HG03103 (cell line): ENCODE data around the gene SLC22A7.
A peak's percentile ranks its signal among the peaks of the same experiment; 100 is the strongest.
"Not testable (repeated sequence)": the region's sequence is repeated elsewhere in the genome, so short reads cannot be mapped to it uniquely, and the experiment has no call there.

Experiments
- ATAC-seq: cut with Tn5 transposase; IDR thresholded peaks from one replicate; pipeline ENCODE4 v1.9.1; 2021; ENCODE audit warnings: low read depth; ENCODE audit not compliant: unreplicated experiment

The SLC22A7 gene

GRCh38 chr6:43334466-43335095 is 36.5 kb downstream of the SLC22A7 start:
- ATAC-seq, result no peak

- no peak for ATAC-seq
These were observed 37.4 kb downstream of the SLC22A7 start for GRCh38 chr6:43335469-43335868.

DNA sequence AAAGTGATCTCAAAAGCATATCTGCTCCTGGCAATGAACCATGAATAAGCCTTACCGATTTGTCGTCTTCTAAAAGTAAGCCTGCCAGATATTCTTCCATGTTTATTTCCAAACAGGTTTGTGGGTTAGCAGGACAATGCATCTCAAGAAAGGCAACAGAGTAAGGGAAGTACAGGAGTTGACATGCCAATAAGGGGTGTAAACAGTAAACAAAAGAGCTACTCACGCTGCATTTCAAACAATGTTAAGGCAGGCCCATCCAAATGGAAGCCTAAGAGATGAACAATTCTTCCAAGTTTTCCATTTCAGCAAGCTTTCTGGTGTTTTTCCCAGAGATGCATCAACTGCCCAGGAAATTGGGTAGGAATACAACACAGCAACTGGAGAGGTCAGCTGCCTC is 38.3 kb downstream of the SLC22A7 start:
- ATAC-seq, result no peak

GRCh38 chr6:43338243-43338642 is 40.2 kb downstream of the SLC22A7 start:
- ATAC-seq, result no peak

DNA sequence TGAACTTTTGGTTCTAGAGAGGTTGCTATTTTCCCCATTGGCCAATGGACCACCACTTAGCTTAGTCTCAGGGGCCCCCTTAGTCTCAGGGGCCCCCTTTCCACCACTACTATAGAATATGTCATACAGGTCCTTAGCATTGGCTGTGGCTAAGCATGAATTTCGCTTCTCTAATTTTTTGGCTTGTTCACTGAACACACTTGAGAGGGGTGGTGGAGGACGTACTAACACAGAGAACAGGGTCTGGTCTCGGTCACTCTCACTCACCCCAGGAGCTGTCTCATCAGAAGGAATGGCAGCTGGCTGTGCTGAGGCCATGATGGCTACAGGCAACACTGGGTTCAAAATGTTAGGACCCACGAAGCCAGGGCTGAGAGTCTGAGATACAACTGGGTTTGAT is 41.1 kb downstream of the SLC22A7 start:
- ATAC-seq, result peak; percentile 57

DNA sequence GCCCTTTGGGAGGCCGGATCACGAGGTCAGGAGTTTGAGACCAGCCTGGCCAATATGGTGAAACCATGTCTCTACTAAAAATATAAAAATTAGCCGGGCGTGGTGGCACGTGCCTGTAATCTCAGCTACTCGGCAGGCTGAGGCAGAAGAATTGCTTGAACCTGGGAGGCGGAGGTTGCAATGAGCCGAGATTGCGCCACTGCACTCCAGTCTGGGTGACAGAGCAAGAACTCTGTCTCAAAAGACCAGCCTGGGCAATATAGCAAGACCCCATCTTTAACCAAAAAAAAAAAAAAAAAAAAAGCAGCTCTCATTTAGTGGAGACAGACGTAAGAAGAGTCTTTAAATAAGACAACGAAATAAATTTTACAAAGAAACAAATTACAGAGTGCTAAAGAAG is 48.2 kb downstream of the SLC22A7 start:
- not testable (repeated sequence) for ATAC-seq

- ATAC-seq, result no peak
These were observed 49.0 kb downstream of the SLC22A7 start for GRCh38 chr6:43347021-43347420.

GRCh38 chr6:43347444-43347843 is 49.4 kb downstream of the SLC22A7 start:
- ATAC-seq, result no peak

DNA sequence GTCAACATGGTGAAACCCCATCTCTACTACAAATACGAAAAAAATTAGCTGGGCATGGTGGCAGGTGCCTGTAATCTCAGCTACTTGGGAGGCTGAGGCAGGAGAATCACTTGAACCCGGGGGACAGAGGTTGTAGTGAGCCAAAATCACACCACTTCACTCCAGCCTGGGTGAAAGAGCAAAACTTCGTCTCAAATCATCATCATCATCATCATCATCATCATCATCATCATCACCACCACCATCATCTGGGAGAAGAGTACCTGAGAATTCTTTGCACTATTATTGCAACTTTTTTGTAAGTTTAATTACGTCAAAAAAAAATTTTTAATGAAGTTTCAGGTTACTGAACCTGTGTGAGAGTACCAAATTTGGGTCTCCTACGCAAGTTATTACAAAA is 53.9 kb downstream of the SLC22A7 start:
- ATAC-seq, result not testable (repeated sequence)
